ENCODE measurements around the gene PEAK1.

DNA sequence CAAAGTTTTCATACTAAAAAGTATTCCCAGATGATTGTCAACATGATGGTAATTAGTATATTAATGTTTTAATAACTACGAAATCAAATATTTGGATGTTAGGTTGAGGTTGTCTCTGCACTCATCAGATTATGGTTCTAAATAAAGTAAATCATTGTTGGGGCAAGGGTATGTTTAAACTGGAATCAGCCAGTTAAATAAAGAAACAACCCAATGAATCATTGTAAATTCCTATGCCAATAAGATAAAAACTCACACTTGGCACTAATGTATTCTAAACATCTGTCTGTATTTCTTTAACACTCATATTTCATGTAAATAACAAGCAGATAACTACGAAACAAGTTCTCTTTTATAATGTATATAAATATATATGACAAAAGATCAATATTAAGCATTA is 92.7 kb downstream of the PEAK1 start:
- no peak for TF ChIP-seq ARNTL (CRISPR knock-in tag; IDR thresholded peaks at IDR 0.05; ENCODE audit: borderline replicate concordance, low read depth)
- no peak for TF ChIP-seq ZNF565 (CRISPR knock-in tag; conservative IDR thresholded peaks at IDR 0.05; ENCODE audit: low read depth)
- TF ChIP-seq ZFP3 (CRISPR knock-in tag; IDR thresholded peaks at IDR 0.05), result no peak
- no peak for TF ChIP-seq ESRRG (CRISPR knock-in tag; IDR thresholded peaks at IDR 0.05)
- no peak for TF ChIP-seq BACH2 (CRISPR knock-in tag; IDR thresholded peaks at IDR 0.05; ENCODE audit: borderline replicate concordance)
- no peak for TF ChIP-seq SNAI2 (CRISPR knock-in tag; IDR thresholded peaks at IDR 0.05)
- no peak for TF ChIP-seq ISL1 (CRISPR knock-in tag; IDR thresholded peaks at IDR 0.05)
- no peak for TF ChIP-seq PATZ1 (CRISPR knock-in tag; IDR thresholded peaks at IDR 0.05; ENCODE audit: borderline replicate concordance)
- TF ChIP-seq, protein P1, sequence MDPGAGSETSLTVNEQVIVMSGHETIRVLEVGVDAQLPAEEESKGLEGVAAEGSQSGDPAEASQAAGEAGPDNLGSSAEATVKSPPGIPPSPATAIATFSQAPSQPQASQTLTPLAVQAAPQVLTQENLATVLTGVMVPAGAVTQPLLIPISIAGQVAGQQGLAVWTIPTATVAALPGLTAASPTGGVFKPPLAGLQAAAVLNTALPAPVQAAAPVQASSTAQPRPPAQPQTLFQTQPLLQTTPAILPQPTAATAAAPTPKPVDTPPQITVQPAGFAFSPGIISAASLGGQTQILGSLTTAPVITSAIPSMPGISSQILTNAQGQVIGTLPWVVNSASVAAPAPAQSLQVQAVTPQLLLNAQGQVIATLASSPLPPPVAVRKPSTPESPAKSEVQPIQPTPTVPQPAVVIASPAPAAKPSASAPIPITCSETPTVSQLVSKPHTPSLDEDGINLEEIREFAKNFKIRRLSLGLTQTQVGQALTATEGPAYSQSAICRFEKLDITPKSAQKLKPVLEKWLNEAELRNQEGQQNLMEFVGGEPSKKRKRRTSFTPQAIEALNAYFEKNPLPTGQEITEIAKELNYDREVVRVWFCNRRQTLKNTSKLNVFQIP (CRISPR knock-in tag; IDR thresholded peaks at IDR 0.05; ENCODE audit: borderline replicate concordance, low read depth), result no peak

Data from SK-N-SH treated with all-trans-retinoic acid at 6 μM for 48 hours (cell line).